ENCODE results near the gene ANKRD63.

GRCh38 chr15:40289140-40289775 lies 6.4 kb upstream of the ANKRD63 start:
- TF ChIP-seq CTCF (IDR thresholded peaks at IDR 0.05; ENCODE audit: control extremely low read depth in 1 of 3, insufficient read depth in 1 of 3, low read depth in 1 of 3, low read length in 3 of 3) (no peak), POLR2A (IDR thresholded peaks at IDR 0.05; ENCODE audit: control extremely low read depth in 1 of 2, low read depth in 2 of 2, low read length in 2 of 2) (no peak)

Data from H1 (cell line).